GM12878 (cell line): Measurements from ENCODE around the gene HNRNPA1. TPM values are rescaled to one million over a fixed set of nuclear protein-coding genes. Genes with fewer than 3 reads are reported as not detected.

Experiments used
- ATF3 ChIP-seq: IDR thresholded peaks from 2 replicates; pipeline ENCODE4 v1.6.1; 2011; ENCODE audit warnings: low read depth, mild to moderate bottlenecking, low read length, moderate library complexity, borderline replicate concordance; ENCODE audit errors: extremely low read depth
- CBX5 ChIP-seq: sonication (generic); IDR thresholded peaks from 2 replicates; pipeline ENCODE4 v1.6.1; 2016; ENCODE audit warnings: low read depth, moderate library complexity, mild to moderate bottlenecking, inconsistent platforms
- DPF2 ChIP-seq: fragments of 450-650 bp; IDR thresholded peaks from 2 replicates; pipeline ENCODE4 v1.6.1; 2017; ENCODE audit warnings: mild to moderate bottlenecking
- ELK1 ChIP-seq: IDR thresholded peaks from 2 replicates; pipeline ENCODE4 v1.6.1; 2012; ENCODE audit warnings: low read depth, low read length, improper control_type of control experiment
- EP300 ChIP-seq, 2 experiments: fragments of 150-350 bp in 1 of 2; IDR thresholded peaks; 2 replicates each; pipeline ENCODE4 v1.6.1; 2011 to 2012; ENCODE audit warnings: low read depth in 2 of 2, low read length in 2 of 2, borderline replicate concordance in 1 of 2, improper control_type of control experiment in 1 of 2, inconsistent platforms in 1 of 2; ENCODE audit not compliant: control insufficient read depth in 1 of 2
- FOXM1 ChIP-seq: IDR thresholded peaks from 2 replicates; pipeline ENCODE4 v1.6.1; 2012; ENCODE audit warnings: low read depth, mild to moderate bottlenecking, inconsistent platforms, low read length, moderate library complexity
- GABPA ChIP-seq: IDR thresholded peaks from 2 replicates; pipeline ENCODE4 v1.6.1; 2014; ENCODE audit warnings: antibody characterized with exemption, low read depth, mild to moderate bottlenecking, inconsistent platforms
- HSF1 ChIP-seq: fragments of 150-350 bp; IDR thresholded peaks from 2 replicates; pipeline ENCODE4 v1.6.1; 2014; ENCODE audit warnings: mild to moderate bottlenecking, low read depth, low read length
- IKZF1 ChIP-seq: fragments of 450-650 bp; conservative IDR thresholded peaks from 2 replicates; pipeline ENCODE4 v1.6.1; 2017; ENCODE audit warnings: antibody characterized with exemption, mild to moderate bottlenecking
- IKZF2 ChIP-seq, 2 experiments: fragments of 450-650 bp; IDR thresholded peaks; 2 replicates each; pipeline ENCODE4 v1.6.1; 2017; ENCODE audit warnings: mild to moderate bottlenecking in 2 of 2, moderate library complexity in 2 of 2
- MXI1 ChIP-seq: fragments of 150-350 bp; IDR thresholded peaks from 2 replicates; pipeline ENCODE4 v1.6.1; 2011; ENCODE audit warnings: low read depth, mild to moderate bottlenecking, inconsistent platforms, low read length, improper control_type of control experiment
- NFIC ChIP-seq: IDR thresholded peaks from 2 replicates; pipeline ENCODE4 v1.6.1; 2012; ENCODE audit warnings: low read depth, mild to moderate bottlenecking, inconsistent platforms, low read length, moderate library complexity
- PAX8 ChIP-seq: fragments of 450-650 bp; IDR thresholded peaks from 2 replicates; pipeline ENCODE4 v1.6.1; 2017; ENCODE audit warnings: mild to moderate bottlenecking, moderate library complexity
- POLR2AphosphoS2 ChIP-seq: IDR thresholded peaks from 2 replicates; pipeline ENCODE4 v1.6.1; 2011; ENCODE audit warnings: low read depth, mild to moderate bottlenecking, low read length, improper control_type of control experiment, moderate library complexity
- POU2F2 ChIP-seq: IDR thresholded peaks from 3 replicates; pipeline ENCODE4 v1.6.1; 2011; ENCODE audit warnings: low read depth, mild to moderate bottlenecking, low read length, borderline replicate concordance
- RELA ChIP-seq: fragments of 450-650 bp; IDR thresholded peaks from 2 replicates; pipeline ENCODE4 v1.8.0; 2014; ENCODE audit warnings: borderline replicate concordance; ENCODE audit not compliant: partially characterized antibody
- RUNX3 ChIP-seq: IDR thresholded peaks from 2 replicates; pipeline ENCODE4 v1.6.1; 2012; ENCODE audit warnings: low read length, inconsistent platforms
- SMC3 ChIP-seq: IDR thresholded peaks from 2 replicates; pipeline ENCODE4 v1.6.1; 2011; ENCODE audit warnings: low read length, improper control_type of control experiment, borderline replicate concordance
- SRF ChIP-seq, 2 experiments: IDR thresholded peaks; 2 replicates each; pipeline ENCODE4 v1.6.1; 2011; ENCODE audit warnings: low read depth in 2 of 2, low read length in 2 of 2, mild to moderate bottlenecking in 1 of 2, moderate library complexity in 1 of 2
- SUZ12 ChIP-seq: fragments of 200-600 bp; sonication (generic); IDR thresholded peaks from one replicate; pipeline ENCODE4 v1.6.1; 2018; ENCODE audit warnings: antibody characterized with exemption, mild to moderate bottlenecking; ENCODE audit not compliant: unreplicated experiment
- TBL1XR1 ChIP-seq: IDR thresholded peaks from 2 replicates; pipeline ENCODE4 v1.6.1; 2012; ENCODE audit warnings: low read depth, low read length, improper control_type of control experiment
- ZBTB11 ChIP-seq: fragments of 450-650 bp; formaldehyde crosslinking; IDR thresholded peaks from 2 replicates; pipeline ENCODE4 v1.5.0; 2022; ENCODE audit warnings: mild to moderate bottlenecking, missing genetic modification characterization
- ZNF622 ChIP-seq: fragments of 450-650 bp; IDR thresholded peaks from 2 replicates; pipeline ENCODE4 v1.6.1; 2017; ENCODE audit warnings: mild to moderate bottlenecking, inconsistent platforms
- polyA plus RNA-seq, 11 experiments: library from polyadenylated mRNA; depleted of rRNA in 4 of 11; unstranded in 6 of 11; stranded (reverse) in 5 of 11; fragments of >200 nt; fragmentation: Nextera tagmentation in 4 of 11; fragmentation: Illumina TruSeq in 1 of 11; extraction: Ambion mirVana in 4 of 11; extraction: Trizol in 1 of 11; gene quantifications; 1 replicate in 1 of 11; 2 replicates in 10 of 11; pipeline versions ENCODE4 v1.2.1 to v1.2.3, GENCODE V29; 2011 to 2016; ENCODE audit warnings: inconsistent platforms in 2 of 11, missing spikeins in 2 of 11, low read depth in 1 of 11
- total RNA-seq, 4 experiments: library from RNA; depleted of rRNA in 3 of 4; stranded (reverse); fragments of >200 nt in 3 of 4; fragmentation: Illumina TruSeq in 1 of 4; extraction: Trizol in 1 of 4; gene quantifications; 2 replicates each; pipeline versions ENCODE4 v1.2.1 to v1.2.3, GENCODE V29; 2013 to 2021

The HNRNPA1 gene
- total and polyA plus RNA-seq, 10 of the 15 experiments (the other 5 are each of a cell fraction or from before 2014, with no cell fraction given) = 630 to 2,342 (median 1,407) TPM

GRCh38 chr12:54280468-54281260 is at the start of gene HNRNPA1 (continued):
- no peak for TF ChIP-seq ZNF622
- TF ChIP-seq IKZF1 = peak; percentile 93
- no peak; the same call in 1 of the 2 replicates for TF ChIP-seq HSF1
- TF ChIP-seq POU2F2 = peak; percentile 94
- TF ChIP-seq SRF (IDR thresholded peaks at IDR 0.05; ENCODE audit: low read depth in 2 of 2, low read length in 2 of 2) = no peak
- 0 out of 4 replicates have a peak, but pooled peaks of 1 of the 2 experiments have one; percentile 17 for TF ChIP-seq EP300 (IDR thresholded peaks at IDR 0.05; ENCODE audit: borderline replicate concordance in 1 of 2, control insufficient read depth in 1 of 2, low read depth in 2 of 2, low read length in 2 of 2)
- peak; percentile 99 for TF ChIP-seq POLR2AphosphoS2
- TF ChIP-seq PAX8 = peak; percentile 96
- no peak for TF ChIP-seq SUZ12
- no peak for TF ChIP-seq TBL1XR1
- no peak for TF ChIP-seq CBX5
- TF ChIP-seq NFIC = no peak
- peak; percentile 30 for TF ChIP-seq RELA
- TF ChIP-seq SMC3 = no peak
- TF ChIP-seq RUNX3 = no peak
- no peak for TF ChIP-seq FOXM1
- TF ChIP-seq ZBTB11 = no peak
- no peak for TF ChIP-seq ATF3
- no peak for TF ChIP-seq GABPA
- 0 out of 2 replicates have a peak, but pooled peaks have one; percentile 82 for TF ChIP-seq DPF2
- no peak for TF ChIP-seq IKZF2 (IDR thresholded peaks at IDR 0.05)
- TF ChIP-seq ELK1 = no peak
- TF ChIP-seq MXI1 = peak; percentile 60
